Measurements from ENCODE around the gene MEGF10. TPM values are rescaled to one million over a fixed set of nuclear protein-coding genes. Genes with fewer than 3 reads are reported as not detected.

MEGF10 gene
- total RNA-seq, 2 experiments from 2014 or later, result not detected

- DNase-seq (ENCODE audit: low spot score), result no peak
- Histone ChIP-seq H3K4me3 (ENCODE audit: low read depth, low read length, poor library complexity, severe bottlenecking) (no peak overlapping the region), H3K9me3 (ENCODE audit: low read length) (no peaks in the 10 kb centered on the region), H3K4me1 (ENCODE audit: insufficient read depth, low read length, poor library complexity, severe bottlenecking) (no peaks in the 10 kb centered on the region), H3K9me2 (ENCODE audit: insufficient read depth, low read length) (no peaks in the 10 kb centered on the region), H2AFZ (ENCODE audit: low read length) (no peak overlapping the region), H3K79me2 (ENCODE audit: insufficient read depth, low read depth, low read length) (no peaks in the 10 kb centered on the region), H3K4me2 (ENCODE audit: low read length) (no peak overlapping the region), H3K27ac (ENCODE audit: low read depth, low read length, poor library complexity, severe bottlenecking) (no peak overlapping the region), H4K20me1 (ENCODE audit: insufficient read depth, low read length) (no peaks in the 10 kb centered on the region), H3K36me3 (ENCODE audit: insufficient read depth, low read length) (no peaks in the 10 kb centered on the region)
- ChIA-PET POLR2A (interaction anchor here (0.7 kb wide), 2 partner anchors 12 to 951 kb away, joined by 3 read pairs; no protein-coding TSS in a partner anchor), CTCF (ENCODE audit: unreplicated experiment) (no interaction called here)
- intact Hi-C loops (cut with micrococcal nuclease; ENCODE audit: unreplicated experiment), result no loop called here
- no peak for TF ChIP-seq EZH2phosphoT487 (IDR thresholded peaks at IDR 0.05; ENCODE audit: borderline replicate concordance, low read depth, low read length)
- no peak for TF ChIP-seq CTCF (conservative IDR thresholded peaks at IDR 0.05; ENCODE audit: low read length)
- BruUV-seq (replicated peaks), result no TSS peak
Measured at GRCh38 chr5:127351418-127351817, 60.8 kb downstream of the MEGF10 start.

- H3K79me2 ChIP-seq (ENCODE audit: insufficient read depth, low read depth, low read length), result no peaks in the 10 kb centered on the region
- no peak overlapping the region for H2AFZ ChIP-seq (ENCODE audit: low read length)
- H3K27ac ChIP-seq (ENCODE audit: low read depth, low read length, poor library complexity, severe bottlenecking), result no peak overlapping the region
- H3K9me3 ChIP-seq (ENCODE audit: low read length), result no peaks in the 10 kb centered on the region
- H3K4me3 ChIP-seq (ENCODE audit: low read depth, low read length, poor library complexity, severe bottlenecking), result no peak overlapping the region
- no TSS peak for BruUV-seq (replicated peaks)
- POLR2A ChIA-PET, result no interaction called here
- H4K20me1 ChIP-seq (ENCODE audit: insufficient read depth, low read length), result no peaks in the 10 kb centered on the region
- H3K4me2 ChIP-seq (ENCODE audit: low read length), result no peak overlapping the region
- H3K4me1 ChIP-seq (ENCODE audit: insufficient read depth, low read length, poor library complexity, severe bottlenecking), result no peaks in the 10 kb centered on the region
- no peaks in the 10 kb centered on the region for H3K36me3 ChIP-seq (ENCODE audit: insufficient read depth, low read length)
- no peaks in the 10 kb centered on the region for H3K9me2 ChIP-seq (ENCODE audit: insufficient read depth, low read length)
- CTCF ChIA-PET (ENCODE audit: unreplicated experiment), result no interaction called here
- TF ChIP-seq EZH2phosphoT487 (IDR thresholded peaks at IDR 0.05; ENCODE audit: borderline replicate concordance, low read depth, low read length), result no peak
- TF ChIP-seq CTCF (conservative IDR thresholded peaks at IDR 0.05; ENCODE audit: low read length), result no peak
- intact Hi-C loops (cut with micrococcal nuclease; ENCODE audit: unreplicated experiment), result no loop called here
- no peak for DNase-seq (ENCODE audit: low spot score)
Measured at GRCh38 chr5:127352068-127352467, 61.5 kb downstream of the MEGF10 start.

GRCh38 chr5:127353327-127353726 is 62.7 kb downstream of the MEGF10 start:
- no TSS peak for BruUV-seq (replicated peaks)
- intact Hi-C loops (cut with micrococcal nuclease; ENCODE audit: unreplicated experiment), result no loop called here
- Histone ChIP-seq H3K4me2 (ENCODE audit: low read length) (no peak overlapping the region), H3K9me2 (ENCODE audit: insufficient read depth, low read length) (no peaks in the 10 kb centered on the region), H3K9me3 (ENCODE audit: low read length) (no peaks in the 10 kb centered on the region), H2AFZ (ENCODE audit: low read length) (no peak overlapping the region), H3K4me1 (ENCODE audit: insufficient read depth, low read length, poor library complexity, severe bottlenecking) (no peaks in the 10 kb centered on the region), H3K79me2 (ENCODE audit: insufficient read depth, low read depth, low read length) (no peaks in the 10 kb centered on the region), H4K20me1 (ENCODE audit: insufficient read depth, low read length) (no peaks in the 10 kb centered on the region), H3K27ac (ENCODE audit: low read depth, low read length, poor library complexity, severe bottlenecking) (no peak overlapping the region), H3K36me3 (ENCODE audit: insufficient read depth, low read length) (no peaks in the 10 kb centered on the region), H3K4me3 (ENCODE audit: low read depth, low read length, poor library complexity, severe bottlenecking) (no peak overlapping the region)
- TF ChIP-seq EZH2phosphoT487 (IDR thresholded peaks at IDR 0.05; ENCODE audit: borderline replicate concordance, low read depth, low read length), result no peak
- TF ChIP-seq CTCF (conservative IDR thresholded peaks at IDR 0.05; ENCODE audit: low read length), result no peak
- DNase-seq (ENCODE audit: low spot score), result no peak
- POLR2A ChIA-PET, result no interaction called here
- CTCF ChIA-PET (ENCODE audit: unreplicated experiment), result no interaction called here

All from OCI-LY7 (cell line).